ENCODE measurements around the gene PITPNM1. TPM values are rescaled to one million over a fixed set of nuclear protein-coding genes. Genes with fewer than 3 reads are reported as not detected.
"Not testable (repeated sequence)": the region's sequence is repeated elsewhere in the genome, so short reads cannot be mapped to it uniquely, and the experiment has no call there.

Gene PITPNM1
- polyA plus RNA-seq, 6 donors from 2014 or later: 10.9 to 34.9 (median 14.5) TPM

GRCh38 chr11:67486481-67487195 lies 18.5 kb downstream of the PITPNM1 start:
- H3K27me3 Mint-ChIP-seq: no peaks in the 10 kb centered on the region
- H3K4me1 Mint-ChIP-seq: peaks cover 42 to 72% (median 68%) of the 10 kb centered on the region in 3 donors
- peak overlapping the region; percentile 33 to 99 (median 80) for H3K4me3 Mint-ChIP-seq
- peaks cover 8 to 22% of the 10 kb centered on the region in 2 donors for H3K36me3 Mint-ChIP-seq
- peak overlapping the region in 3 of 6 donors; percentile 53 to 93 (median 86) for H3K27ac Mint-ChIP-seq
- ATAC-seq (ENCODE audit: low read depth in 2 of 2) (no peak), DNase-seq (no peak)
- H3K9me3 Mint-ChIP-seq: no peaks in the 10 kb centered on the region

GRCh38 chr11:67485873-67486361 lies 19.2 kb downstream of the PITPNM1 start:
- not testable (repeated sequence) for H3K9me3 Mint-ChIP-seq; DNase-seq; ATAC-seq (ENCODE audit: low read depth in 2 of 2); H3K27me3 Mint-ChIP-seq
- Mint-ChIP-seq H3K36me3 (peaks cover 8 to 18% of the 10 kb centered on the region in 2 donors), H3K4me1 (peaks cover 42 to 72% (median 68%) of the 10 kb centered on the region in 3 donors), H3K4me3 (peak overlapping the region; percentile 24 to 99 (median 80)), H3K27ac (peak overlapping the region; percentile 47 to 93 (median 82))

- H3K27ac Mint-ChIP-seq: peak overlapping the region; percentile 61 to 97 (median 96)
- peak overlapping the region; percentile 86 to 99 (median 98) for H3K4me3 Mint-ChIP-seq
- H3K9me3 Mint-ChIP-seq: no peaks in the 10 kb centered on the region
- DNase-seq (peak; percentile 70), ATAC-seq (ENCODE audit: low read depth in 2 of 2) (peak; percentile 40 to 45)
- peaks cover 8 to 14% of the 10 kb centered on the region in 2 donors for H3K36me3 Mint-ChIP-seq
- no peaks in the 10 kb centered on the region for H3K27me3 Mint-ChIP-seq
- peaks cover 42 to 67% (median 66%) of the 10 kb centered on the region in 3 donors for H3K4me1 Mint-ChIP-seq
These were observed 20.3 kb downstream of the PITPNM1 start for GRCh38 chr11:67484847-67485311.

DNA sequence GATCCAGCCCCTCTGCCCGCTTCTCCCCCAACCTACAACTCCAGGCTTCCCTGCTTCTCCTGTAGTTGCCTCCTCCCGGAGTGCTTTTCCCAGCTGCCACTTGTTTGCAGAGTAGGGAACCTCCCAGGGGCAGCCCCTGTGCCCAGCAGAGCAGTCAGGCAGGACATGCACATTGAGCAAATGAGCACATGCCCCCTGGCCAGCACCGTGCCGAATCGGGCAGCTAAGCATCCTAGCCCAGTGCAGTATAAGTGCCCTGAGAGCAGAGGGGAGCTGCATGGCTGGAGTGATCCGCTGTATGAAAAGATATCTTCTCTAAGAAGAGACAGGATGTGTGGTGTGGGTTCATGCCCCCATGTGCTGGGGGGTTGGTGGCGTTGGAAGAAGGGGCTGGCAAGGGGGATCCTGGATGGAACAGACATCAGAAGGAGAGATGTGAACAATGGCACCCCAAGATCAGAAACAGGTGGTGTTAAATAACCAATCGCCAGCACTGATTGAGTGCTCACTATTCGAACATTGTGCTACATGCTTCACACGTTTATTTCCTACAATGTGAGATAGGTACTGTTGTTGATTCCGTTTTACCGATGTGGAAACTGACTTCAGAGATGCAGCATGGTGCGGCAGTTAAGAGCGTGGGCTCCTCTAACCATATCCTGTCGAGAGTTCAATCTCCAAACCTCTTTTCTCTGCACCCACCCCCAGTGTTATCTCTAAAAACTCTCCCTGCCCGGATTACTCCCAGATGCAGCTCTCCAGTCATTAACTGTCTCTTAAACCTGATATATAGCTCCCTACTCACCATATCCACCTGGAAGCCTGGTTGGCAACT lies 21.1 kb downstream of the PITPNM1 start:
- DNase-seq (no peak), ATAC-seq (ENCODE audit: low read depth in 2 of 2) (no peak)
- H3K4me1 Mint-ChIP-seq: peaks cover 42 to 64% (median 62%) of the 10 kb centered on the region in 3 donors
- H3K36me3 Mint-ChIP-seq: peaks cover 8 to 10% of the 10 kb centered on the region in 2 donors
- no peaks in the 10 kb centered on the region for H3K27me3 Mint-ChIP-seq
- H3K9me3 Mint-ChIP-seq: no peaks in the 10 kb centered on the region
- H3K4me3 Mint-ChIP-seq: peak overlapping the region; percentile 86 to 99 (median 98)
- peak overlapping the region; percentile 61 to 99 (median 96) for H3K27ac Mint-ChIP-seq

GRCh38 chr11:67482827-67483798 lies 22.1 kb downstream of the PITPNM1 start, which contains the start of gene AIP:
AIP (plus strand) TSS chr11:67483026; CDS start chr11:67483159, 133 bp downstream.
- DNase-seq: peak; percentile 94
- peak; percentile 87 to 88 for ATAC-seq (ENCODE audit: low read depth in 2 of 2)
- Mint-ChIP-seq H3K27ac (peak within 1 kb of the TSS; percentile 88 to 99 (median 98)), H3K4me3 (peak within 1 kb of the TSS; percentile 86 to 99 (median 98)), H3K9me3 (no peaks in the 10 kb centered on the region), H3K4me1 (peaks cover 42 to 59% (median 54%) of the 10 kb centered on the region in 3 donors), H3K27me3 (no peaks in the 10 kb centered on the region), H3K36me3 (peaks cover 7 to 8% of the 10 kb centered on the region in 2 donors)

DNA sequence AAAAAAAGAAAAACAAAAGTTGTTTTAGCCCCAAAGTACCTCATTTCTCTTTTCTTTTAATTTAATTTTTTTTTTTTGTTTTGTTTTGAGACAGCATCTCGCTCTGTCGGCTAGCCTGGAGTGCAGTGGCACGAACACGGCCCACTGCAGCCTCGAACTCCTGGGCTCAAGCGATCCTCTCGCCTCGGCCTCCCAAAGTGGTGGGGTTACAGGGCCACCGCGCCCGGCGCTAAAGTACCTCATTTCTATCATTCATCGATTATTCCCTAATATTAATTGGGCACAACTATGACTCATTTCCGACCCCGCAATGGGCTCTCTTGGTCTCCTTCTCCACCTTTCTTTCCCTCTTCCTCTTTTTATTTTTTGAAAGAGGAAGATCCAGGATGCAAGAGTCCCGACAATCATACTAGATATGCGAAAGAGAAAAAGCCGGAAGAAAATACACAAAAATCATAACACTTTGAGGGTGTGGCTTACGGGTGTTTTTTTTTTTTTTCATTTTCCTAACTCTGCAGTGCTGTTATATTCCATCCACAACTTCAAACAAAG lies 22.8 kb downstream of the PITPNM1 start:
- no peaks in the 10 kb centered on the region for H3K9me3 Mint-ChIP-seq
- no peak for DNase-seq
- peak overlapping the region; percentile 86 to 99 (median 98) for H3K4me3 Mint-ChIP-seq
- H3K27ac Mint-ChIP-seq: peak overlapping the region; percentile 88 to 99 (median 98)
- H3K36me3 Mint-ChIP-seq: peaks cover 0 to under 1% of the 10 kb centered on the region in 2 donors
- peaks cover 37 to 52% (median 47%) of the 10 kb centered on the region in 3 donors for H3K4me1 Mint-ChIP-seq
- H3K27me3 Mint-ChIP-seq: no peaks in the 10 kb centered on the region
- ATAC-seq (ENCODE audit: low read depth in 2 of 2): peak; percentile 14 to 17

- H3K9me3 Mint-ChIP-seq; H3K36me3 Mint-ChIP-seq; ATAC-seq (ENCODE audit: low read depth in 2 of 2); H3K27ac Mint-ChIP-seq; DNase-seq; H3K4me3 Mint-ChIP-seq; H3K4me1 Mint-ChIP-seq; H3K27me3 Mint-ChIP-seq: not testable (repeated sequence)
These were observed 27.7 kb downstream of the PITPNM1 start for GRCh38 chr11:67477344-67478050.

- ATAC-seq (ENCODE audit: low read depth in 2 of 2); H3K27ac Mint-ChIP-seq; H3K4me1 Mint-ChIP-seq; H3K36me3 Mint-ChIP-seq; DNase-seq; H3K9me3 Mint-ChIP-seq; H3K27me3 Mint-ChIP-seq: not testable (repeated sequence)
- H3K4me3 Mint-ChIP-seq: peak overlapping the region in 1 of 8 donors; percentile 35
These were observed 28.5 kb downstream of the PITPNM1 start for GRCh38 chr11:67476692-67477091.

- H3K4me1 Mint-ChIP-seq: peaks cover 19 to 24% (median 21%) of the 10 kb centered on the region in 3 donors
- H3K9me3 Mint-ChIP-seq: no peaks in the 10 kb centered on the region
- no peak overlapping the region for H3K27ac Mint-ChIP-seq
- DNase-seq (no peak), ATAC-seq (ENCODE audit: low read depth in 2 of 2) (no peak)
- peak overlapping the region in 1 of 8 donors; percentile 57 for H3K4me3 Mint-ChIP-seq
- no peaks in the 10 kb centered on the region for H3K27me3 Mint-ChIP-seq
- H3K36me3 Mint-ChIP-seq: no peaks in the 10 kb centered on the region
These were observed 32.3 kb downstream of the PITPNM1 start for GRCh38 chr11:67472882-67473281.

DNA sequence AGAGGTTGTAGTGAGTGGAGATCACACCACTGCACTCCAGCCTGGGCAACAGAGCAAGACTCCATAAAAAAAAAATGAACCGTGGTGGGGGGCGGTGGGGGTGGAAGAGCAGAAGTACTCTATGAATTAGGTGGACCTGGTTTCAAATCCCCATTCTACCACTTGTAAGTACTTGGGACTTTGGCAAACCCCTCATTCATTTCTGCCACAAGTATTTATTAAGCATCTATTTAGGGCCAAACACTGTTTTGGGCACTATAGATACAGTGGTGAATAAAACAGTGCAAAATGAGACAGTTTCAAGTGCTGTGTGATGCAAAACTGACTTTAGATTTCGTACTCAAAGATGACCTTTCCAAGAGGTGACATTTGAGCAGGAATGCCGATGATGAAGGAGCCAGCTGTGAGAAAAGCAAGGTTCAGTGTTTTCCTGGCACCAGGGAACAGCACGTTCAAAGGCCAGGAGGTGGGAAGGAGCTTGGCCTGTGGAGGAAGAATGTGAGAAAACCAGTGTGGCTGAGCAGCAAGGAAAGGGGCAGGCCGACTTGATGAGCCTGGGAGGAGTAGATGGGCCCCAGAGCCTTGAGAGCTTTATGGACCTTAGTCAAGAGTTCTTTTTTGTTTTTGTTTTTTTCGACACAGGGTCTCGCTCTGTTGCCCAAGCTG lies 34.7 kb downstream of the PITPNM1 start:
- Mint-ChIP-seq H3K27ac (peak overlapping the region in 2 of 6 donors; percentile 63 to 80), H3K9me3 (no peaks in the 10 kb centered on the region), H3K4me3 (peak overlapping the region; percentile 77 to 97 (median 91)), H3K27me3 (no peaks in the 10 kb centered on the region), H3K36me3 (no peaks in the 10 kb centered on the region), H3K4me1 (peaks cover 31 to 41% (median 40%) of the 10 kb centered on the region in 3 donors)
- DNase-seq (no peak), ATAC-seq (ENCODE audit: low read depth in 2 of 2) (no peak)

DNA sequence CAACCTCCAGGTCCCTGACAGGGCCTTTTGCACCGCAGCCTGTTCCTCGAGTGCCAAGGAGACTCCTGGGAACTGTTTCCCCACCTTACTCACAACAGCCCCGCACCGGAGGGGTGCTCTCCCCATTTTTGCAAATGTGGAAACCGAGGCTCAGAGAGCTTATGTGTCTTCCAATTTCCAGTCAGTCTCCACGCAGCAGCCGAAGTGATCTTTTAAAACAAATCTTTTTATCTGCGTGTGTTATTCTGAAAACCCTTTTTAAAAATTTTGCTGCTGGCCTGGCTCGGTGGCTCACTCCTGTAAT lies 35.7 kb downstream of the PITPNM1 start:
- Mint-ChIP-seq H3K27ac (peak overlapping the region in 5 of 6 donors; percentile 49 to 89 (median 70)), H3K4me1 (peaks cover 39 to 51% (median 44%) of the 10 kb centered on the region in 3 donors), H3K27me3 (no peaks in the 10 kb centered on the region), H3K4me3 (peak overlapping the region; percentile 77 to 97 (median 91)), H3K9me3 (no peaks in the 10 kb centered on the region), H3K36me3 (no peaks in the 10 kb centered on the region)
- DNase-seq: no peak
- ATAC-seq (ENCODE audit: low read depth in 2 of 2): no peak
